GM10847 (cell line): ENCODE data around the gene DLL4.
A peak's percentile ranks its signal among the peaks of the same experiment; 100 is the strongest.

Experiments used
- POLR2A ChIP-seq: IDR thresholded peaks from 2 replicates; pipeline ENCODE4 v1.6.1; 2011; ENCODE audit not compliant: insufficient read length; ENCODE audit errors: extremely low read depth

The DLL4 gene

GRCh38 chr15:40941528-40942336, 12.6 kb downstream of the DLL4 start:
- peak; percentile 27 for TF ChIP-seq POLR2A

GRCh38 chr15:40942337-40942854, 13.3 kb downstream of the DLL4 start:
- no peak for TF ChIP-seq POLR2A

- TF ChIP-seq POLR2A: no peak
Observed at GRCh38 chr15:40942878-40943277, 13.7 kb downstream of the DLL4 start.

GRCh38 chr15:40943764-40944365, 14.7 kb downstream of the DLL4 start:
- no peak for TF ChIP-seq POLR2A

GRCh38 chr15:40944510-40945296, 15.6 kb downstream of the DLL4 start:
- no peak for TF ChIP-seq POLR2A

- no peak for TF ChIP-seq POLR2A
Observed at GRCh38 chr15:40948706-40949473, 19.8 kb downstream of the DLL4 start.

- no peak for TF ChIP-seq POLR2A
Observed at GRCh38 chr15:40949756-40950207, 20.6 kb downstream of the DLL4 start.

- TF ChIP-seq POLR2A: no peak
Observed at GRCh38 chr15:40951764-40952163, 22.6 kb downstream of the DLL4 start.

GRCh38 chr15:40952301-40952900, 23.3 kb downstream of the DLL4 start:
- no peak for TF ChIP-seq POLR2A

- TF ChIP-seq POLR2A: peak; percentile 81
Observed at GRCh38 chr15:40952901-40953712, 24.0 kb downstream of the DLL4 start, which contains the start of gene CHAC1. Gene CHAC1 (plus strand): TSS chr15:40953471. CDS start chr15:40953584, 113 bp downstream.

GRCh38 chr15:40953713-40954074, 24.6 kb downstream of the DLL4 start:
- no peak for TF ChIP-seq POLR2A

GRCh38 chr15:40955141-40955903, 26.2 kb downstream of the DLL4 start:
- no peak for TF ChIP-seq POLR2A
